PFSK-1 (cell line): ENCODE data around the gene AKT1.

ENCODE experiments used
- FOXP2 ChIP-seq: optimal IDR thresholded peaks from 2 replicates; pipeline ENCODE3; 2011; ENCODE audit warnings: borderline replicate concordance, control low read depth, inconsistent platforms; ENCODE audit not compliant: insufficient read depth; ENCODE audit errors: extremely low read length, extremely low read depth
- TF ChIP-seq, protein P1 (sequence below), 2 experiments: IDR thresholded peaks; 2 replicates each; pipeline versions ENCODE4 v1.6.1 to v1.8.0; 2011 to 2012; ENCODE audit warnings: low read depth in 2 of 2, low read length in 2 of 2, control low read depth in 1 of 2, inconsistent platforms in 1 of 2, mild to moderate bottlenecking in 1 of 2, moderate library complexity in 1 of 2; ENCODE audit not compliant: insufficient read depth in 1 of 2

DNA sequence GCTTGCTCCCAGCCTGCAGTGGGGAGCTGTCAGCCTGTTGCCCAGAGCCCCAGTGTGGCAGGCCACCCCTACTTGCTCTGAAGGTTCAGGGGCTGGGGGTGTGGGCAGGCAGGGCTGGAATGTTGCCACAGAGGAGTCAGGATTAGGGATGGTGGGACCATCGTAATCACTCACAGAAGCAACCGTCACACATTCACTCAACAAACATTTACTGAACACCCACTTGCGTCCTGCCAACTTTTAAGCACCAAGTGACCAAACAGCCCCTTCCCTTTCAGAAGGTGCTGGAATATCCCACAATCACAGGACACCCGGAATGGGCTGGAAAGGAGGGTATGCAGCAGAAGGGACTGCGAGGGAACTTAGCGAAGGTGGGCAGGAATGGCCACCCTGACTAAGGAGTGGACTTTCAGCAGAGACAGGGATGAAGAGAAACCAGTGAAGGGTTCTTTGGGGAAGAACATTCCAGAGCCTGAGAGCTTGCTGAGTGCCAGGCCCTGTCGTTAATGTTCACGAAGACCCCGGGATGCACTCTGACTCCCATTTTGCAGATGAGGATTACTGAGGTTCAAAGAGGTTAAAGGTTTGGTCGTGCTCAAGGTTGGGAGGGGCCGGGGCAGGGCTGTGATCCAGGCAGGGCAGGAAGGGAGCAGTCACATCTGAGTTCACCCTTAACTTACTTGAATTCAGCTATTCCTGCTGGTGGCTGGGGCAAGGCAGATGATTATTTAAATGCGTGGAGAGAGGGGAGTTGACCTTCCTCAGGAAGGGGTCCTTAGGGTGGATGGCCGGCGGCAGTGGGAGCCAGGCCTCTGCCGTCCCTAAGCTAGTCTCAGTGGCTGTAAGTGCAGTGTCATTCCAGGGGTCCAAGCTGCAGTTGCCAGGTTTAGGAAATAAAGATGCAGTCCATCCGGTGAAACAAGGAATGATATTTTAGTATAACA lies 3.0 kb upstream of the AKT1 start:
- TF ChIP-seq, protein P1, sequence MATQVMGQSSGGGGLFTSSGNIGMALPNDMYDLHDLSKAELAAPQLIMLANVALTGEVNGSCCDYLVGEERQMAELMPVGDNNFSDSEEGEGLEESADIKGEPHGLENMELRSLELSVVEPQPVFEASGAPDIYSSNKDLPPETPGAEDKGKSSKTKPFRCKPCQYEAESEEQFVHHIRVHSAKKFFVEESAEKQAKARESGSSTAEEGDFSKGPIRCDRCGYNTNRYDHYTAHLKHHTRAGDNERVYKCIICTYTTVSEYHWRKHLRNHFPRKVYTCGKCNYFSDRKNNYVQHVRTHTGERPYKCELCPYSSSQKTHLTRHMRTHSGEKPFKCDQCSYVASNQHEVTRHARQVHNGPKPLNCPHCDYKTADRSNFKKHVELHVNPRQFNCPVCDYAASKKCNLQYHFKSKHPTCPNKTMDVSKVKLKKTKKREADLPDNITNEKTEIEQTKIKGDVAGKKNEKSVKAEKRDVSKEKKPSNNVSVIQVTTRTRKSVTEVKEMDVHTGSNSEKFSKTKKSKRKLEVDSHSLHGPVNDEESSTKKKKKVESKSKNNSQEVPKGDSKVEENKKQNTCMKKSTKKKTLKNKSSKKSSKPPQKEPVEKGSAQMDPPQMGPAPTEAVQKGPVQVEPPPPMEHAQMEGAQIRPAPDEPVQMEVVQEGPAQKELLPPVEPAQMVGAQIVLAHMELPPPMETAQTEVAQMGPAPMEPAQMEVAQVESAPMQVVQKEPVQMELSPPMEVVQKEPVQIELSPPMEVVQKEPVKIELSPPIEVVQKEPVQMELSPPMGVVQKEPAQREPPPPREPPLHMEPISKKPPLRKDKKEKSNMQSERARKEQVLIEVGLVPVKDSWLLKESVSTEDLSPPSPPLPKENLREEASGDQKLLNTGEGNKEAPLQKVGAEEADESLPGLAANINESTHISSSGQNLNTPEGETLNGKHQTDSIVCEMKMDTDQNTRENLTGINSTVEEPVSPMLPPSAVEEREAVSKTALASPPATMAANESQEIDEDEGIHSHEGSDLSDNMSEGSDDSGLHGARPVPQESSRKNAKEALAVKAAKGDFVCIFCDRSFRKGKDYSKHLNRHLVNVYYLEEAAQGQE (IDR thresholded peaks at IDR 0.05; ENCODE audit: insufficient read depth in 1 of 2, low read depth in 2 of 2, low read length in 2 of 2): no peak
- TF ChIP-seq FOXP2: no peak
